ENCODE data around the gene ANO1. TPM values are rescaled to one million over a fixed set of nuclear protein-coding genes. Genes with fewer than 3 reads are reported as not detected.
A peak's percentile ranks its signal among the peaks of the same experiment; 100 is the strongest.

ANO1 gene
- total RNA-seq, 1 donor from 2014 or later: 9.1 TPM

- no peaks in the 10 kb centered on the region for H3K36me3 Mint-ChIP-seq (ENCODE audit: insufficient read depth)
- H3K9me3 Mint-ChIP-seq (ENCODE audit: low read depth): no peaks in the 10 kb centered on the region
- TF ChIP-seq, protein P1, sequence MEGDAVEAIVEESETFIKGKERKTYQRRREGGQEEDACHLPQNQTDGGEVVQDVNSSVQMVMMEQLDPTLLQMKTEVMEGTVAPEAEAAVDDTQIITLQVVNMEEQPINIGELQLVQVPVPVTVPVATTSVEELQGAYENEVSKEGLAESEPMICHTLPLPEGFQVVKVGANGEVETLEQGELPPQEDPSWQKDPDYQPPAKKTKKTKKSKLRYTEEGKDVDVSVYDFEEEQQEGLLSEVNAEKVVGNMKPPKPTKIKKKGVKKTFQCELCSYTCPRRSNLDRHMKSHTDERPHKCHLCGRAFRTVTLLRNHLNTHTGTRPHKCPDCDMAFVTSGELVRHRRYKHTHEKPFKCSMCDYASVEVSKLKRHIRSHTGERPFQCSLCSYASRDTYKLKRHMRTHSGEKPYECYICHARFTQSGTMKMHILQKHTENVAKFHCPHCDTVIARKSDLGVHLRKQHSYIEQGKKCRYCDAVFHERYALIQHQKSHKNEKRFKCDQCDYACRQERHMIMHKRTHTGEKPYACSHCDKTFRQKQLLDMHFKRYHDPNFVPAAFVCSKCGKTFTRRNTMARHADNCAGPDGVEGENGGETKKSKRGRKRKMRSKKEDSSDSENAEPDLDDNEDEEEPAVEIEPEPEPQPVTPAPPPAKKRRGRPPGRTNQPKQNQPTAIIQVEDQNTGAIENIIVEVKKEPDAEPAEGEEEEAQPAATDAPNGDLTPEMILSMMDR (IDR thresholded peaks at IDR 0.05; ENCODE audit: unreplicated experiment): no peak
- H3K27me3 Mint-ChIP-seq: peaks cover 78% of the 10 kb centered on the region
- no peak for DNase-seq (ENCODE audit: low spot score, unreplicated experiment)
- H3K27ac Mint-ChIP-seq: no peak overlapping the region
- H3K4me1 Mint-ChIP-seq (ENCODE audit: low read depth): no peaks in the 10 kb centered on the region
- H3K4me3 Mint-ChIP-seq (ENCODE audit: low read depth): no peak overlapping the region
These were observed 4.2 kb upstream of the ANO1 start for GRCh38 chr11:70073871-70074371.

GRCh38 chr11:70074746-70075145, 3.4 kb upstream of the ANO1 start:
- Mint-ChIP-seq H3K4me3 (ENCODE audit: low read depth) (no peak overlapping the region), H3K27ac (no peak overlapping the region), H3K4me1 (ENCODE audit: low read depth) (no peaks in the 10 kb centered on the region), H3K9me3 (ENCODE audit: low read depth) (no peaks in the 10 kb centered on the region), H3K27me3 (peaks cover 78% of the 10 kb centered on the region), H3K36me3 (ENCODE audit: insufficient read depth) (no peaks in the 10 kb centered on the region)
- DNase-seq (ENCODE audit: low spot score, unreplicated experiment): no peak
- TF ChIP-seq, protein P1 (IDR thresholded peaks at IDR 0.05; ENCODE audit: unreplicated experiment): no peak

DNA sequence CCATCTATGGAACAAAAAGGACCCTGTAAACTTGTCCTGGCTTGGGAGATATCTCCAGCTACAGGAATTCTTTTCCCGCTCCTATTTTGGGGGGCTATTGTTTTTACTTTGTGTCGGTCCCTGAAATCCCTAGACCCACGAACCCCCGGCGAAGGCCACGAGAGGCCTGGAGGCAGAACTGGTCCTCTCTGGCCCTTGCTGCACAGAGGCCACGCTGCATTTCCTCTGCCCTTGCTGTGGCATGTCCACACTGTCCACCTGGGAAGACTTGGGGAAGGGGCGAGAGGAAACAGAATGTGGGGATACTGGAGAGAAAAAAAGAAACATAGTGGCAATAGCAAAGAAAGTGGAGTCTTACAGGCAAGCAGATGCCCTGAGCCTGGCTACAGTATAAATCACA, 2.3 kb upstream of the ANO1 start:
- no peaks in the 10 kb centered on the region for H3K9me3 Mint-ChIP-seq (ENCODE audit: low read depth)
- no peak for DNase-seq (ENCODE audit: low spot score, unreplicated experiment)
- TF ChIP-seq, protein P1 (IDR thresholded peaks at IDR 0.05; ENCODE audit: unreplicated experiment): no peak
- H3K27ac Mint-ChIP-seq: no peak overlapping the region
- H3K36me3 Mint-ChIP-seq (ENCODE audit: insufficient read depth): no peaks in the 10 kb centered on the region
- H3K4me1 Mint-ChIP-seq (ENCODE audit: low read depth): no peaks in the 10 kb centered on the region
- H3K27me3 Mint-ChIP-seq: peaks cover 81% of the 10 kb centered on the region
- no peak overlapping the region for H3K4me3 Mint-ChIP-seq (ENCODE audit: low read depth)

GRCh38 chr11:70076461-70076931, 1.6 kb upstream of the ANO1 start:
- no peak overlapping the region for H3K4me3 Mint-ChIP-seq (ENCODE audit: low read depth)
- no peak for DNase-seq (ENCODE audit: low spot score, unreplicated experiment)
- H3K27me3 Mint-ChIP-seq: peaks cover 87% of the 10 kb centered on the region
- H3K27ac Mint-ChIP-seq: no peak overlapping the region
- no peaks in the 10 kb centered on the region for H3K4me1 Mint-ChIP-seq (ENCODE audit: low read depth)
- no peaks in the 10 kb centered on the region for H3K9me3 Mint-ChIP-seq (ENCODE audit: low read depth)
- no peaks in the 10 kb centered on the region for H3K36me3 Mint-ChIP-seq (ENCODE audit: insufficient read depth)
- TF ChIP-seq, protein P1 (IDR thresholded peaks at IDR 0.05; ENCODE audit: unreplicated experiment): no peak

- Mint-ChIP-seq H3K27ac (no peak overlapping the region), H3K4me3 (ENCODE audit: low read depth) (peak overlapping the region; percentile 50), H3K9me3 (ENCODE audit: low read depth) (no peaks in the 10 kb centered on the region), H3K4me1 (ENCODE audit: low read depth) (no peaks in the 10 kb centered on the region), H3K27me3 (peaks cover 83% of the 10 kb centered on the region), H3K36me3 (ENCODE audit: insufficient read depth) (no peaks in the 10 kb centered on the region)
- TF ChIP-seq, protein P1 (IDR thresholded peaks at IDR 0.05; ENCODE audit: unreplicated experiment): no peak
- DNase-seq (ENCODE audit: low spot score, unreplicated experiment): no peak
These were observed 564 bp upstream of the ANO1 start for GRCh38 chr11:70077411-70078094.

Measured in progenitor cell of endocrine pancreas (in vitro differentiated cells).